H9 (cell line): ENCODE results near the gene CABLES2. TPM values are rescaled to one million over a fixed set of nuclear protein-coding genes. Genes with fewer than 3 reads are reported as not detected.

ENCODE experiments used
- DNase-seq: peaks from one replicate; pipeline ENCODE4 v3.0.0-alpha.2; 2017
- H2AFZ ChIP-seq: one replicate; pipeline ENCODE4 v1.6.1; 2013; ENCODE audit warnings: mild to moderate bottlenecking, low read length, control low read depth, moderate library complexity
- H2AK5ac ChIP-seq: 2 replicates; pipeline ENCODE4 v1.6.1; 2013; ENCODE audit warnings: low read length, control low read depth, mixed read lengths; ENCODE audit not compliant: insufficient read length
- H2BK120ac ChIP-seq: one replicate; pipeline ENCODE4 v1.6.1; 2013; ENCODE audit warnings: low read depth, mild to moderate bottlenecking, low read length, control low read depth, inconsistent platforms; ENCODE audit not compliant: poor library complexity, severe bottlenecking
- H2BK12ac ChIP-seq: 2 replicates; pipeline ENCODE4 v1.6.1; 2013; ENCODE audit warnings: low read length, control low read depth, mixed read lengths, low read depth; ENCODE audit not compliant: insufficient read length
- H2BK15ac ChIP-seq: 2 replicates; pipeline ENCODE4 v1.6.1; 2013; ENCODE audit warnings: low read depth, low read length, control low read depth
- H2BK20ac ChIP-seq: one replicate; pipeline ENCODE4 v1.6.1; 2013; ENCODE audit warnings: low read depth, mild to moderate bottlenecking, low read length, control low read depth, inconsistent platforms; ENCODE audit not compliant: poor library complexity, severe bottlenecking
- H2BK5ac ChIP-seq: 2 replicates; pipeline ENCODE4 v1.6.1; 2013; ENCODE audit warnings: low read length, control low read depth, mixed read lengths; ENCODE audit not compliant: insufficient read length
- H3K14ac ChIP-seq: 2 replicates; pipeline ENCODE4 v1.6.1; 2013; ENCODE audit warnings: low read length, control low read depth; ENCODE audit not compliant: insufficient read depth
- H3K18ac ChIP-seq: 2 replicates; pipeline ENCODE4 v1.6.1; 2013; ENCODE audit warnings: low read depth, mild to moderate bottlenecking, mixed read lengths, low read length, control low read depth; ENCODE audit not compliant: insufficient read length
- H3K23ac ChIP-seq: 2 replicates; pipeline ENCODE4 v1.6.1; 2013; ENCODE audit warnings: low read length, control low read depth, mixed read lengths, low read depth; ENCODE audit not compliant: insufficient read length
- H3K23me2 ChIP-seq: 2 replicates; pipeline ENCODE4 v1.6.1; 2013; ENCODE audit warnings: low read depth, mild to moderate bottlenecking, mixed read lengths, low read length, control low read depth; ENCODE audit not compliant: insufficient read length, poor library complexity, severe bottlenecking
- H3K27ac ChIP-seq: 2 replicates; pipeline ENCODE4 v1.5.1; 2013; ENCODE audit warnings: low read length, control low read depth, mixed read lengths, low read depth; ENCODE audit not compliant: insufficient read length
- H3K27me3 ChIP-seq: 2 replicates; pipeline ENCODE4 v1.6.1; 2013; ENCODE audit warnings: low read length, control low read depth, inconsistent platforms; ENCODE audit not compliant: insufficient read depth
- H3K4ac ChIP-seq: 2 replicates; pipeline ENCODE4 v1.6.1; 2013; ENCODE audit warnings: low read depth, mild to moderate bottlenecking, control low read depth, inconsistent platforms, low read length, moderate library complexity
- H3K4me1 ChIP-seq: 2 replicates; pipeline ENCODE4 v1.6.1; 2013; ENCODE audit warnings: low read length, control low read depth, inconsistent platforms; ENCODE audit not compliant: insufficient read depth
- H3K4me2 ChIP-seq: 2 replicates; pipeline ENCODE4 v1.6.1; 2013; ENCODE audit warnings: low read length, control low read depth, mixed read lengths; ENCODE audit not compliant: insufficient read length, insufficient read depth
- H3K56ac ChIP-seq: 2 replicates; pipeline ENCODE4 v1.6.1; 2013; ENCODE audit warnings: low read depth, mild to moderate bottlenecking, mixed read lengths, low read length, control low read depth; ENCODE audit not compliant: insufficient read length
- H3K79me1 ChIP-seq: 2 replicates; pipeline ENCODE4 v1.6.1; 2013; ENCODE audit warnings: low read depth, mild to moderate bottlenecking, moderate library complexity, low read length, control low read depth, inconsistent platforms; ENCODE audit not compliant: insufficient read depth, poor library complexity, severe bottlenecking
- H3K79me2 ChIP-seq: 2 replicates; pipeline ENCODE4 v1.6.1; 2013; ENCODE audit warnings: low read length, control low read depth, inconsistent platforms; ENCODE audit not compliant: insufficient read depth
- H3K9ac ChIP-seq: 2 replicates; pipeline ENCODE4 v1.6.1; 2013; ENCODE audit warnings: low read length, control low read depth, mixed read lengths; ENCODE audit not compliant: insufficient read length; ENCODE audit errors: extremely low read depth
- H3K9me3 ChIP-seq: one replicate; pipeline ENCODE4 v1.6.1; 2013; ENCODE audit warnings: low read depth, low read length, inconsistent platforms; ENCODE audit not compliant: control insufficient read depth
- H3T11ph ChIP-seq: one replicate; pipeline ENCODE4 v1.6.1; 2013; ENCODE audit warnings: mild to moderate bottlenecking, low read length, control low read depth, inconsistent platforms
- H4K20me1 ChIP-seq: one replicate; pipeline ENCODE4 v1.6.1; 2013; ENCODE audit not compliant: control insufficient read depth, insufficient read length, insufficient read depth
- H4K5ac ChIP-seq: 2 replicates; pipeline ENCODE4 v1.6.1; 2013; ENCODE audit warnings: low read depth, mild to moderate bottlenecking, mixed read lengths, low read length, control low read depth; ENCODE audit not compliant: insufficient read length
- H4K8ac ChIP-seq: replicated peaks from 2 replicates; pipeline ENCODE4 v1.6.1; 2013; ENCODE audit warnings: low read length, control low read depth, mixed read lengths, low read depth; ENCODE audit not compliant: insufficient read length
- H4K91ac ChIP-seq: 2 replicates; pipeline ENCODE4 v1.6.1; 2013; ENCODE audit warnings: low read depth, mild to moderate bottlenecking, moderate library complexity, mixed read lengths, low read length, control low read depth; ENCODE audit not compliant: insufficient read length
- H3K27ac Mint-ChIP-seq, 3 experiments: 2 replicates in 2 of 3; 3 replicates in 1 of 3; pipeline ENCODE4 v1.8.0; 2020 to 2021; ENCODE audit warnings: mixed read lengths in 3 of 3, mild to moderate bottlenecking in 1 of 3, moderate library complexity in 1 of 3
- H3K27me3 Mint-ChIP-seq: 2 replicates; pipeline ENCODE4 v1.8.0; 2021; ENCODE audit warnings: low read depth, mild to moderate bottlenecking, moderate library complexity, mixed read lengths
- H3K36me3 Mint-ChIP-seq, 3 experiments: 2 replicates in 2 of 3; 3 replicates in 1 of 3; pipeline ENCODE4 v1.8.0; 2020 to 2021; ENCODE audit warnings: low read depth in 3 of 3, mixed read lengths in 3 of 3; ENCODE audit not compliant: insufficient read depth in 1 of 3
- H3K4me1 Mint-ChIP-seq, 2 experiments: 2 replicates each; pipeline ENCODE4 v1.8.0; 2020; ENCODE audit warnings: mixed read lengths in 2 of 2
- H3K4me3 Mint-ChIP-seq, 2 experiments: 2 replicates in 1 of 2; 3 replicates in 1 of 2; pipeline ENCODE4 v1.8.0; 2020 to 2021; ENCODE audit warnings: mild to moderate bottlenecking in 2 of 2, mixed read lengths in 2 of 2, moderate library complexity in 1 of 2
- H3K9me3 Mint-ChIP-seq, 2 experiments: 2 replicates in 1 of 2; 3 replicates in 1 of 2; pipeline ENCODE4 v1.8.0; 2020; ENCODE audit warnings: mild to moderate bottlenecking in 2 of 2, mixed read lengths in 2 of 2, moderate library complexity in 1 of 2
- CTCF ChIP-seq: fragments of 200-600 bp; sonication (generic); conservative IDR thresholded peaks from 3 replicates; pipeline ENCODE4 v1.8.0; 2021; ENCODE audit warnings: antibody characterized with exemption, mild to moderate bottlenecking
- WGBS: extraction: QIAGEN DNeasy Blood & Tissue Kit; methylation state at CpG from one replicate; pipeline ENCODE4 v1.1.7; 2013; ENCODE audit warnings: missing lambda C conversion rate, low lambda C conversion rate, mixed read lengths; ENCODE audit not compliant: insufficient read length; ENCODE audit errors: extremely low coverage; 5-methylcytosine and 5-hydroxymethylcytosine counted together
- total RNA-seq: library from RNA; stranded (reverse); gene quantifications from 2 replicates; pipeline ENCODE4 v1.2.1, GENCODE V29; 2021

The CABLES2 gene
- total RNA-seq, 1 experiment from 2014 or later: 10.8 TPM

GRCh38 chr20:62409931-62410745 lies 3.1 kb upstream of the CABLES2 start:
- no peaks in the 10 kb centered on the region for H3K9me3 ChIP-seq
- peaks cover 16% of the 10 kb centered on the region for H3K27me3 Mint-ChIP-seq
- no peak overlapping the region for H3K27ac Mint-ChIP-seq
- no peak overlapping the region for H3K4me3 Mint-ChIP-seq
- no peak overlapping the region for H4K91ac ChIP-seq
- H3K4me2 ChIP-seq: no peak overlapping the region
- no peak overlapping the region for H3K14ac ChIP-seq
- H3K4me1 ChIP-seq: no peaks in the 10 kb centered on the region
- TF ChIP-seq CTCF: peak; percentile 80
- no peak overlapping the region for H4K5ac ChIP-seq
- no peak overlapping the region for H2BK120ac ChIP-seq
- peak; percentile 73 for DNase-seq
- H3K56ac ChIP-seq: no peak overlapping the region
- H3K9ac ChIP-seq: no peak overlapping the region
- H3K9me3 Mint-ChIP-seq: no peaks in the 10 kb centered on the region
- no peak overlapping the region for H2BK15ac ChIP-seq
- no peak overlapping the region for H4K8ac ChIP-seq
- no peak overlapping the region for H2AK5ac ChIP-seq
- no CpG with 5 or more reads among the region's 30 CpGs for WGBS
- no peak overlapping the region for H2BK5ac ChIP-seq
- H3K23me2 ChIP-seq: no peaks in the 10 kb centered on the region
- no peak overlapping the region for H2BK20ac ChIP-seq
- no peak overlapping the region for H3T11ph ChIP-seq
- H3K27ac ChIP-seq: no peak overlapping the region
- no peaks in the 10 kb centered on the region for H3K27me3 ChIP-seq
- no peak overlapping the region for H3K4ac ChIP-seq
- no peaks in the 10 kb centered on the region; a peak in 1 of 7 replicates for H3K36me3 Mint-ChIP-seq
- no peak overlapping the region for H3K23ac ChIP-seq
- H3K18ac ChIP-seq: no peak overlapping the region
- H2AFZ ChIP-seq: no peak overlapping the region
- no peaks in the 10 kb centered on the region for H4K20me1 ChIP-seq
- H2BK12ac ChIP-seq: no peak overlapping the region
- no peaks in the 10 kb centered on the region for H3K79me1 ChIP-seq
- peaks cover 8 to 14% of the 10 kb centered on the region in 2 experiments for H3K4me1 Mint-ChIP-seq
- H3K79me2 ChIP-seq: no peaks in the 10 kb centered on the region
